AG04450 (cell line): Measurements from ENCODE around the gene IL10RB. TPM values are rescaled to one million over a fixed set of nuclear protein-coding genes. Genes with fewer than 3 reads are reported as not detected.

ENCODE experiments used
- CTCF ChIA-PET: fragments of 300-600, 350-600 bp; formaldehyde crosslinking; extraction: SDS; loops from one replicate; lab custom pipeline; 2022; ENCODE audit warnings: antibody characterized with exemption, inconsistent platforms; lab: Charles Lee
- POLR2A ChIA-PET: fragments of 350-600 bp; formaldehyde crosslinking; extraction: SDS; loops from one replicate; lab custom pipeline; 2021; ENCODE audit warnings: antibody characterized with exemption, inconsistent platforms; lab: Yijun Ruan, JAX
- DNase-seq: peaks from one replicate; pipeline ENCODE4 v3.0.0-alpha.2; 2011; ENCODE audit warnings: low read depth, low spot score
- H3K27ac ChIP-seq: one replicate; pipeline ENCODE4 v1.5.1; 2012; ENCODE audit warnings: low read depth, low read length, control low read depth
- H3K27me3 ChIP-seq: one replicate; pipeline ENCODE4 v1.6.0; 2012; ENCODE audit warnings: low read length; ENCODE audit not compliant: control insufficient read depth, insufficient read depth
- H3K4me3 ChIP-seq: 2 replicates; pipeline ENCODE4 v1.5.1; 2011; ENCODE audit warnings: mild to moderate bottlenecking, low read depth, low read length, control low read depth
- H3K9me3 ChIP-seq: 2 replicates; pipeline ENCODE4 v1.5.1; 2012; ENCODE audit warnings: low read length; ENCODE audit not compliant: control insufficient read depth, insufficient read depth
- polyA plus RNA-seq: library from polyadenylated mRNA; depleted of rRNA; stranded (reverse); fragments of >200 nt; gene quantifications from 2 replicates; pipeline ENCODE4 v1.2.3, GENCODE V29; 2011
- TF ChIP-seq, protein P1 (sequence below): IDR thresholded peaks from 2 replicates; pipeline ENCODE4 v1.5.1; 2011; ENCODE audit warnings: low read depth, low read length, control low read depth, inconsistent platforms

Gene IL10RB
- polyA plus RNA-seq, 1 experiment, result 46.4 TPM

DNA sequence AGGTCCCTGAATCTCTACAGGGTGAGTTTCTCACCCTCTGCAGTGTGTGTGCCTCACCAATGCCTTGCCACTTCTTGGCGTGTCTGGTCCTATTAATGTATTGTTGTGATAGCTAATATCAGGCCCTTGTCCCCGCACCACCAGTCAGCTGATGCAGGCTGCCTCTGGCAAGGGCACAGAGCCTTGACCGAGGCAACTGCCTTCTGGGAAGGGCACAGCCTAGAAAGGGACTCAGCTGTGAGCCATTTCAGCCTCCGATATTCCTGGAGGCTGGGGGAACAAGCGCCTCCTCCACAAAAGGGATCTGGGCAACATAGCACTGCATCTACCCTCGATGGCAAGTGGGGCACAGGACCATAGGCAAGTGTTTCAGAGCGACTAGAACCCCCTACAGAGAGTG, 27.0 kb downstream of the IL10RB start:
- no peak for DNase-seq
- CTCF ChIA-PET, result no interaction called here
- POLR2A ChIA-PET, result no interaction called here
- H3K4me3 ChIP-seq, result no peak overlapping the region
- no peak overlapping the region for H3K27ac ChIP-seq
- TF ChIP-seq, protein P1, sequence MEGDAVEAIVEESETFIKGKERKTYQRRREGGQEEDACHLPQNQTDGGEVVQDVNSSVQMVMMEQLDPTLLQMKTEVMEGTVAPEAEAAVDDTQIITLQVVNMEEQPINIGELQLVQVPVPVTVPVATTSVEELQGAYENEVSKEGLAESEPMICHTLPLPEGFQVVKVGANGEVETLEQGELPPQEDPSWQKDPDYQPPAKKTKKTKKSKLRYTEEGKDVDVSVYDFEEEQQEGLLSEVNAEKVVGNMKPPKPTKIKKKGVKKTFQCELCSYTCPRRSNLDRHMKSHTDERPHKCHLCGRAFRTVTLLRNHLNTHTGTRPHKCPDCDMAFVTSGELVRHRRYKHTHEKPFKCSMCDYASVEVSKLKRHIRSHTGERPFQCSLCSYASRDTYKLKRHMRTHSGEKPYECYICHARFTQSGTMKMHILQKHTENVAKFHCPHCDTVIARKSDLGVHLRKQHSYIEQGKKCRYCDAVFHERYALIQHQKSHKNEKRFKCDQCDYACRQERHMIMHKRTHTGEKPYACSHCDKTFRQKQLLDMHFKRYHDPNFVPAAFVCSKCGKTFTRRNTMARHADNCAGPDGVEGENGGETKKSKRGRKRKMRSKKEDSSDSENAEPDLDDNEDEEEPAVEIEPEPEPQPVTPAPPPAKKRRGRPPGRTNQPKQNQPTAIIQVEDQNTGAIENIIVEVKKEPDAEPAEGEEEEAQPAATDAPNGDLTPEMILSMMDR, result no peak
- H3K27me3 ChIP-seq, result no peaks in the 10 kb centered on the region
- no peaks in the 10 kb centered on the region for H3K9me3 ChIP-seq

DNA sequence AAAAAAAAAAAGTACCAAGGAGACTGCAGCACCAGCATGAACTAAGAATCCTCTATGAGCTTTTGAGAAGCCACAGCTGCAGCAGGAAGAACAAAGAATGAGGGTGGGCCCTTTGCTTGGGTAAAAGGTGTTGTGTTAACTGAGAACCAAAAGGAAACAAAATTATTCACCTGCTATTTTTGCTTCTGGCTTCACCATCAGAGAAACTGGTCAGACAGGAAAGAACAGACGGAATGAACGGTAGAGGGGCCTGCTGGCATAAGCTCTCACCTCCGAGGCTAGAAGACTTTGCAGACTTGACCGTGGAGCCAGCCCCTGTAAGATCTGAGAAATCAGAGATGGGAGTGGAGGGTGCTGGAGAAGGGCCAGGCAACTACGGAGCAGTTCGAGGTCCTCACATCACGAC, 27.6 kb downstream of the IL10RB start:
- no peaks in the 10 kb centered on the region for H3K9me3 ChIP-seq
- no peak overlapping the region for H3K27ac ChIP-seq
- H3K4me3 ChIP-seq, result no peak overlapping the region
- CTCF ChIA-PET, result interaction anchor here (1.1 kb wide), 1 partner anchor 97 kb away, joined by 3 read pairs; no protein-coding TSS in a partner anchor
- POLR2A ChIA-PET, result interaction anchor here (0.7 to 1.0 kb wide), 2 partner anchors 17 to 31 kb away, joined by 3 read pairs; partner anchors contain the start of gene IFNAR1
- DNase-seq, result no peak
- H3K27me3 ChIP-seq, result no peaks in the 10 kb centered on the region
- TF ChIP-seq, protein P1, result no peak

DNA sequence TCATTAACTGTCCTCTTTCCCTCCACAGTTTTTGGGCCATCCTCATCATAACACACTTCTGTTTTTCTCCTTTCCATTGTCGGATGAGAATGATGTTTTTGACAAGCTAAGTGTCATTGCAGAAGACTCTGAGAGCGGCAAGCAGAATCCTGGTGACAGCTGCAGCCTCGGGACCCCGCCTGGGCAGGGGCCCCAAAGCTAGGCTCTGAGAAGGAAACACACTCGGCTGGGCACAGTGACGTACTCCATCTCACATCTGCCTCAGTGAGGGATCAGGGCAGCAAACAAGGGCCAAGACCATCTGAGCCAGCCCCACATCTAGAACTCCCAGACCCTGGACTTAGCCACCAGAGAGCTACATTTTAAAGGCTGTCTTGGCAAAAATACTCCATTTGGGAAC, 30.0 kb downstream of the IL10RB start:
- Histone ChIP-seq H3K27me3 (no peaks in the 10 kb centered on the region), H3K4me3 (no peak overlapping the region), H3K27ac (no peak overlapping the region), H3K9me3 (no peaks in the 10 kb centered on the region)
- DNase-seq, result no peak
- TF ChIP-seq, protein P1, result no peak
- CTCF ChIA-PET, result interaction anchor here (0.7 kb wide), 1 partner anchor 96 kb away, joined by 3 read pairs; no protein-coding TSS in a partner anchor
- POLR2A ChIA-PET, result no interaction called here

DNA sequence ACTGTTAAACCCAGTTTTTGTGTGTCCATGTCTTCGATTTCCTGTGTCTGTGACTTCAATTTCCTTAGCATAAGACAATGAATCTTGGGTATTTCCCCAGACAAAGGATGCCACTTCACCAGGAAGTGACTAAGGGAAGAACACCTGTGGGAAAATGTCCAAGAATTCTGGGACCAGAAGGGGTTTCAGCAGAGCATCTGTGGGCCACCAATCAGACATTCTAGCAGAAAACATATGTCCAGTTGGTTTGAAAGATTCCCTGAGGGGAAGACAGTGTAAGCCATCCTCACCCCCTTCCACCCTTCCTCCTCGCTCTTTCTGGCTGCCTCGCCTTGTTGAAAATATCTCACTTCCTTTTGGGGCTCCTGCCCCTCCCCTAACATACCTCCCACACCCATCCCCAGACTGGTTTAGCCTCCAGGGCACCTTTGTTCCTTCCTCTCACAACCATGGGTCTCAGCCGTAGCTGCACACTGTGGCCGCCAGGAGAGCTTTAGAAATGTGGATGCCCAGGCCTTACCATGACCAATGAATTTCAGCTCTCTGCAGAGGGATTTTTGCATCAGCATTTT, 33.1 kb downstream of the IL10RB start:
- ChIA-PET POLR2A (no interaction called here), CTCF (interaction anchor here (1.3 kb wide), 1 partner anchor 102 kb away, joined by 3 read pairs; no protein-coding TSS in a partner anchor)
- H3K27me3 ChIP-seq, result no peaks in the 10 kb centered on the region
- no peak overlapping the region for H3K4me3 ChIP-seq
- H3K9me3 ChIP-seq, result no peaks in the 10 kb centered on the region
- no peak overlapping the region for H3K27ac ChIP-seq
- no peak for DNase-seq
- TF ChIP-seq, protein P1, result no peak
